Upper lobe of left lung (tissue), 6 donors: ENCODE measurements around the gene LYPD1. TPM values are rescaled to one million over a fixed set of nuclear protein-coding genes. Genes with fewer than 3 reads are reported as not detected.

Experiments
- ATAC-seq, 2 donors: fragments of 200-7000 bp; cut with Tn5 transposase; one replicate each; pipeline ENCODE4 v1.9.1; 2022; ENCODE audit warnings: mild to moderate bottlenecking in 2 of 2, moderate library complexity in 2 of 2; ENCODE audit not compliant: low FRiP score in 2 of 2
- DNase-seq, 2 donors: peaks; one replicate each; pipeline ENCODE4 v3.0.0-alpha.2; 2019 to 2020
- H3K27ac ChIP-seq, 4 donors: fragments of 200-600 bp; sonication (generic); one replicate each; pipeline ENCODE4 v1.5.1; 2016 to 2019
- H3K27me3 ChIP-seq, 4 donors: fragments of 200-600 bp; sonication (generic); one replicate each; pipeline ENCODE4 v1.5.1; 2017 to 2019
- H3K36me3 ChIP-seq, 4 donors: fragments of 200-600 bp; sonication (generic); one replicate each; pipeline ENCODE4 v1.5.1; 2016 to 2019
- H3K4me1 ChIP-seq, 4 donors: fragments of 200-600 bp; sonication (generic); one replicate each; pipeline ENCODE4 v1.5.1; 2018 to 2019
- H3K4me3 ChIP-seq, 4 donors: fragments of 200-600 bp; sonication (generic); one replicate each; pipeline ENCODE4 v1.5.1; 2017 to 2019; ENCODE audit warnings: mild to moderate bottlenecking in 2 of 4, moderate library complexity in 1 of 4
- H3K9me3 ChIP-seq, 4 donors: fragments of 200-600 bp; sonication (generic); one replicate each; pipeline ENCODE4 v1.5.1; 2018 to 2019
- EP300 ChIP-seq, 4 donors: sonication (generic); formaldehyde crosslinking; IDR thresholded peaks; one replicate each; pipeline ENCODE4 v1.5.1; 2017; ENCODE audit warnings: antibody characterized with exemption in 4 of 4, control low read depth in 2 of 4
- POLR2A ChIP-seq, 4 donors: fragments of 450-650 bp; IDR thresholded peaks; one replicate each; pipeline ENCODE4 v1.5.1; 2016 to 2017; ENCODE audit warnings: antibody characterized with exemption in 4 of 4, mild to moderate bottlenecking in 2 of 4
- POLR2AphosphoS5 ChIP-seq, 2 donors: sonication (generic); formaldehyde crosslinking; IDR thresholded peaks; one replicate each; pipeline ENCODE4 v1.5.1; 2017; ENCODE audit warnings: antibody characterized with exemption in 2 of 2
- WGBS, 2 donors: methylation state at CpG; one replicate each; pipeline ENCODE4 v1.1.5; 2017 to 2018; 5-methylcytosine and 5-hydroxymethylcytosine counted together
- total RNA-seq, 6 donors: library from RNA; depleted of rRNA in 4 of 6; stranded (reverse); fragments of >200 nt in 4 of 6; gene quantifications; one replicate each; pipeline versions ENCODE4 v1.1.0 to v1.2.1, GENCODE V29; 2016 to 2021
- TF ChIP-seq, protein P1 (sequence below), 6 experiments: fragments of 450-650 bp in 4 of 6; fragments of 200-600 bp in 2 of 6; sonication (generic) in 2 of 6; IDR thresholded peaks; one replicate each; pipeline ENCODE4 v1.5.1; 2016 to 2019; ENCODE audit warnings: antibody characterized with exemption in 6 of 6
- donor health status: DM: no; HTN: no; CAD: no; lungs with moderate emphysema.
- donor health status: DM: no; HTN: yes; CAD: no; lungs with severe emphysema.

Gene LYPD1
- total RNA-seq: 1 to 10 TPM in 4 of 6 donors, under 1 TPM in 2; 0.89 to 1.4 (median 1.1) TPM

GRCh38 chr2:132669908-132670495, at the start of gene LYPD1:
TSS of gene LYPD1 (minus strand) at chr2:132670205. CDS start at chr2:132669932, 273 bp downstream.
- Histone ChIP-seq H3K4me1 (peaks cover 21 to 34% (median 32%) of the 10 kb centered on the region in 4 donors), H3K9me3 (no peaks in the 10 kb centered on the region), H3K36me3 (no peaks in the 10 kb centered on the region), H3K27me3 (peaks cover 0 to 34% (median 15%) of the 10 kb centered on the region in 4 donors), H3K27ac (no peak within 1 kb of the TSS), H3K4me3 (peak within 1 kb of the TSS; percentile 42 to 54 (median 49))
- ATAC-seq (peak in 1 of 2 donors; percentile 41), DNase-seq (peak in 1 of 2 donors; percentile 84)
- no peak for TF ChIP-seq EP300 (IDR thresholded peaks at IDR 0.05)
- TF ChIP-seq POLR2A (IDR thresholded peaks at IDR 0.05): no peak
- no peak for TF ChIP-seq POLR2AphosphoS5 (IDR thresholded peaks at IDR 0.05)
- TF ChIP-seq, protein P1, sequence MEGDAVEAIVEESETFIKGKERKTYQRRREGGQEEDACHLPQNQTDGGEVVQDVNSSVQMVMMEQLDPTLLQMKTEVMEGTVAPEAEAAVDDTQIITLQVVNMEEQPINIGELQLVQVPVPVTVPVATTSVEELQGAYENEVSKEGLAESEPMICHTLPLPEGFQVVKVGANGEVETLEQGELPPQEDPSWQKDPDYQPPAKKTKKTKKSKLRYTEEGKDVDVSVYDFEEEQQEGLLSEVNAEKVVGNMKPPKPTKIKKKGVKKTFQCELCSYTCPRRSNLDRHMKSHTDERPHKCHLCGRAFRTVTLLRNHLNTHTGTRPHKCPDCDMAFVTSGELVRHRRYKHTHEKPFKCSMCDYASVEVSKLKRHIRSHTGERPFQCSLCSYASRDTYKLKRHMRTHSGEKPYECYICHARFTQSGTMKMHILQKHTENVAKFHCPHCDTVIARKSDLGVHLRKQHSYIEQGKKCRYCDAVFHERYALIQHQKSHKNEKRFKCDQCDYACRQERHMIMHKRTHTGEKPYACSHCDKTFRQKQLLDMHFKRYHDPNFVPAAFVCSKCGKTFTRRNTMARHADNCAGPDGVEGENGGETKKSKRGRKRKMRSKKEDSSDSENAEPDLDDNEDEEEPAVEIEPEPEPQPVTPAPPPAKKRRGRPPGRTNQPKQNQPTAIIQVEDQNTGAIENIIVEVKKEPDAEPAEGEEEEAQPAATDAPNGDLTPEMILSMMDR (IDR thresholded peaks at IDR 0.05): no peak
- 5% methylated on average over 34 of the region's 59 CpGs; no CpG with 5 or more reads in 1 of the 2 donors for WGBS, 2 donors

DNA sequence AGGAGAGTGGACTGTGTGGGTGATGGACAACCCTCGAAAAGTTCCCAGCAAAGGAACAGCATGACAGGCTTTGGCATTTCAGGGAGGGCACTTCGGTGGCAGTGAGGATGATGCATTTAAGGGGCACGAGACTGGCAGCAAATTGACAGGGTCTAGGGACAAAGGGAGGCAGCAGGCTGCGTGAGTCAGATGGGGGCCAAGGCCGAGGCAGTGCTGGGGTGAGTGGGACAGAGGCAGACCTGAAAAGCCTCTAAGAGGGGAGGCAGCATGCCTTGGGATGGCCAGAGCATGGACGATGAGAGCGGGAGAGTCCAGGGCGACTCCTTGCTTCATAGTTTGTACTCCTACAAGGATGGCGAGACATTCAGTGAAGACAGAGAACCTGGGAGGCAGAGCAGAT, 49.5 kb upstream of the LYPD1 start:
- 90 to 93% methylated on average over 9 of the region's 9 CpGs for WGBS, 2 donors
- H3K9me3 ChIP-seq: no peaks in the 10 kb centered on the region
- no peaks in the 10 kb centered on the region for H3K4me1 ChIP-seq
- TF ChIP-seq, protein P1 (IDR thresholded peaks at IDR 0.05): no peak
- TF ChIP-seq POLR2AphosphoS5 (IDR thresholded peaks at IDR 0.05) (no peak), EP300 (IDR thresholded peaks at IDR 0.05) (no peak)
- peaks cover 0 to 3% (median 0%) of the 10 kb centered on the region in 4 donors for H3K36me3 ChIP-seq
- no peaks in the 10 kb centered on the region for H3K27me3 ChIP-seq
- no peak overlapping the region for H3K4me3 ChIP-seq
- no peak for DNase-seq
- no peak for ATAC-seq
- H3K27ac ChIP-seq: no peak overlapping the region

DNA sequence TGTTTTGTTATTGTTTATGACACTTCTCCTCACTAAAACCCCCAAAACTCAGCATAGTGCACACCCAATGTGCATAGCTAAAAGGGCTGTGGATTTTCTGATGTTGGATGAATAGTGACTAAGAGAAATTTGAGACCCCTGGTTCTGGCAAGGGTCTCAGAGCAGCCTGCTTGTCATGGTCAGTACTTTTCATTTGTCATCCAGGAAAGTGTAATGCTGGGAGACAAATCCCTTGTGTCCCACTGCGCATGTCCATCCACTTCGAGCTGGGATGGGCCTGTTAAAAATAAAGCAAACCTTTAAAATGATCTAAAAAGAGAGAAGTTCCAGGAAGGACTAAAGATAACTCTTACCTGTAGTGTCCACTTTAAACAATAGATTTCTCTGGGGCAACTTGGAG, 46.9 kb upstream of the LYPD1 start:
- no peaks in the 10 kb centered on the region for H3K9me3 ChIP-seq
- WGBS, 2 donors: 87 to 92% methylated on average over 2 of the region's 2 CpGs
- TF ChIP-seq, protein P1 (IDR thresholded peaks at IDR 0.05): no peak
- no peak for TF ChIP-seq POLR2AphosphoS5 (IDR thresholded peaks at IDR 0.05)
- TF ChIP-seq EP300 (IDR thresholded peaks at IDR 0.05): no peak
- TF ChIP-seq POLR2A (IDR thresholded peaks at IDR 0.05): no peak

DNA sequence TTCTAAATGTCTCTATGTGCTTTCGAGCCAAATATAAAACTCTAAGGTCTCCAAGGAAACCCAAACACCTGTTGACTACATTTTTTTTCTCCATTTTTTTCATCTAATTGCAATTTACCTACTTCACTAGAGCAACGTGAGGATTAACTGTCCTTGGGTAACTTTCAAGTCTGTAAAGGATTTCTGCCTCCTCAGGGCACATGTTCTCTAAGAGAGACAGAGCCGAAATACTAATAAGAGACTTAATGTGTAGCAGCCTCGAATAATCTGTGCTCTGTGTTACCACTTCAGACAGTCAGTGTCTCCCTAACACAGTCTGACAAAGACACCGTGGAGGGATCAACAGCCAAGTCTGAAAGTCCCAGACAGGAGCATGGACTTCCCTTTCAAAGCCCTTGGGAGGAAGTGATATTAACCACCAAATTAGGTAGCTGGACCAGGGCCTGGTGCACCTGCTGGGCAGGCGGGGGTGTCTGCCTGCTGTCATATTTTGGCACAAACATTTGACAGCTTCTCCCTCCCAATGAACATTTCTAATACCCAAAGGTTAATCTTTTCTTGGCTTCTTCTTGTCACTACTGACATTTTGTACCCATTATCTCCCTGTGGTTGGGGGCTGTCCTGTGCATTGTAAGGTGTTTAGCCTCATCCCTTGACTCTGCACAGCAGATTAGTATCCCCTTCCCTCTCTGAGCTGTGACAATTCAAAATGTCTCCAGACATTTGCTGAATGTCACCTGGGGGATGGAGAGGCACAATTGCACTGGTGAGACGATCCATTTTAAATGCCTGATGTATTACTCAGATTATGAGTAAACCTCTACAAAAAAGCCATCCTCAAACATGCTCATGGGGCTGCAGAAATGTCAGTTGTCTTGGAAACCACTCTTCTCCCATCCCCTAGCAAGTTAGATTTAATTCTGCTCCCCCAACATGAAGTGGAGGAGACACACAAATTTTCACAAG, 45.7 kb upstream of the LYPD1 start:
- Histone ChIP-seq H3K36me3 (peaks cover 0 to 3% (median 0%) of the 10 kb centered on the region in 4 donors), H3K4me1 (no peaks in the 10 kb centered on the region), H3K4me3 (no peak overlapping the region), H3K27me3 (no peaks in the 10 kb centered on the region), H3K9me3 (no peaks in the 10 kb centered on the region), H3K27ac (no peak overlapping the region)
- ATAC-seq (no peak), DNase-seq (no peak)
- TF ChIP-seq EP300 (IDR thresholded peaks at IDR 0.05) (no peak), POLR2AphosphoS5 (IDR thresholded peaks at IDR 0.05) (no peak), POLR2A (IDR thresholded peaks at IDR 0.05) (no peak)
- TF ChIP-seq, protein P1 (IDR thresholded peaks at IDR 0.05): no peak
- WGBS, 2 donors: 71 to 76% methylated on average over 7 of the region's 7 CpGs

More for the DNA sequence above, 46.9 kb upstream of the LYPD1 start:
- DNase-seq: no peak
- Histone ChIP-seq H3K27me3 (no peaks in the 10 kb centered on the region), H3K4me3 (no peak overlapping the region), H3K36me3 (peaks cover 0 to 3% (median 0%) of the 10 kb centered on the region in 4 donors), H3K27ac (no peak overlapping the region), H3K4me1 (no peaks in the 10 kb centered on the region)
- no peak for ATAC-seq
